WTC11 (cell line): Measurements from ENCODE around the gene SNRPF. TPM values are rescaled to one million over a fixed set of nuclear protein-coding genes. Genes with fewer than 3 reads are reported as not detected.

Source experiments
- ATAC-seq: fragments of 200-7000 bp; cut with Tn5 transposase; 2 replicates; pipeline ENCODE4 v1.10.0; 2021; ENCODE audit warnings: mild to moderate bottlenecking, moderate library complexity
- CTCF ChIA-PET: fragments of 300-600 bp; sonication (Branson Sonifier 250); formaldehyde crosslinking; loops from one replicate; lab custom pipeline; 2021; ENCODE audit warnings: antibody characterized with exemption; lab: Charles Lee
- POLR2A ChIA-PET: fragments of 350-600 bp; sonication (Branson Sonifier 250); formaldehyde crosslinking; loops from one replicate; lab custom pipeline; 2021; ENCODE audit warnings: antibody characterized with exemption; lab: Charles Lee
- DNase-seq: peaks from one replicate; pipeline ENCODE4 v3.0.0; 2021; ENCODE audit warnings: low spot score
- H3K27ac Mint-ChIP-seq: 2 replicates; pipeline ENCODE4 v1.8.0; 2021; ENCODE audit warnings: mixed read lengths
- H3K27me3 Mint-ChIP-seq: 2 replicates; pipeline ENCODE4 v1.8.0; 2021; ENCODE audit warnings: low read depth, mild to moderate bottlenecking, moderate library complexity, mixed read lengths
- H3K36me3 Mint-ChIP-seq: 2 replicates; pipeline ENCODE4 v1.8.0; 2021; ENCODE audit warnings: mixed read lengths
- H3K4me1 Mint-ChIP-seq: 2 replicates; pipeline ENCODE4 v1.8.0; 2022; ENCODE audit warnings: mixed read lengths
- H3K4me3 Mint-ChIP-seq: 2 replicates; pipeline ENCODE4 v1.8.0; 2021; ENCODE audit warnings: mild to moderate bottlenecking, moderate library complexity, mixed read lengths
- H3K9me3 Mint-ChIP-seq: 2 replicates; pipeline ENCODE4 v1.8.0; 2021; ENCODE audit warnings: mixed read lengths
- CDX4 ChIP-seq: fragments of 250-450 bp; sonication (Bioruptor Pico); IDR thresholded peaks from 2 replicates; pipeline ENCODE4 v1.9.0; 2021; ENCODE audit warnings: moderate library complexity, mild to moderate bottlenecking, inconsistent platforms, borderline replicate concordance
- CREB1 ChIP-seq: sonication (generic); formaldehyde crosslinking; IDR thresholded peaks from 2 replicates; pipeline ENCODE4 v1.8.0; 2023; ENCODE audit warnings: mild to moderate bottlenecking, missing genetic modification reagents
- CREM ChIP-seq: sonication (generic); formaldehyde crosslinking; IDR thresholded peaks from 2 replicates; pipeline ENCODE4 v1.8.1; 2022; ENCODE audit warnings: mild to moderate bottlenecking, missing genetic modification reagents, moderate library complexity
- E2F1 ChIP-seq: sonication (generic); formaldehyde crosslinking; IDR thresholded peaks from 2 replicates; pipeline ENCODE4 v1.8.0; 2022; ENCODE audit warnings: mild to moderate bottlenecking, missing genetic modification reagents
- ELF4 ChIP-seq: sonication (generic); formaldehyde crosslinking; IDR thresholded peaks from 2 replicates; pipeline ENCODE4 v1.8.1; 2022; ENCODE audit warnings: low read depth, mild to moderate bottlenecking, moderate library complexity, missing genetic modification reagents
- ERG ChIP-seq: fragments of 250-450 bp; sonication (Bioruptor Pico); IDR thresholded peaks from 2 replicates; pipeline ENCODE4 v1.8.0; 2021; ENCODE audit warnings: mild to moderate bottlenecking
- FOXJ3 ChIP-seq: sonication (generic); formaldehyde crosslinking; IDR thresholded peaks from 2 replicates; pipeline ENCODE4 v1.9.0; 2021; ENCODE audit warnings: missing genetic modification reagents, mild to moderate bottlenecking, borderline replicate concordance
- GABPB1 ChIP-seq: sonication (generic); formaldehyde crosslinking; IDR thresholded peaks from 2 replicates; pipeline ENCODE4 v1.8.1; 2023; ENCODE audit warnings: mild to moderate bottlenecking, missing genetic modification reagents
- JUN ChIP-seq: sonication (generic); formaldehyde crosslinking; IDR thresholded peaks from 2 replicates; pipeline ENCODE4 v1.8.0; 2023; ENCODE audit warnings: mild to moderate bottlenecking, missing genetic modification reagents
- MXD4 ChIP-seq: fragments of 250-450 bp; sonication (Bioruptor Pico); IDR thresholded peaks from 2 replicates; pipeline ENCODE4 v1.8.0; 2021; ENCODE audit warnings: mild to moderate bottlenecking, moderate library complexity, borderline replicate concordance
- MYBL2 ChIP-seq: sonication (generic); formaldehyde crosslinking; IDR thresholded peaks from 2 replicates; pipeline ENCODE4 v1.8.1; 2023; ENCODE audit warnings: mild to moderate bottlenecking, moderate library complexity, missing genetic modification reagents
- NFE2L1 ChIP-seq: sonication (generic); formaldehyde crosslinking; IDR thresholded peaks from 2 replicates; pipeline ENCODE4 v1.8.1; 2023; ENCODE audit warnings: missing genetic modification reagents
- NFYB ChIP-seq: sonication (generic); formaldehyde crosslinking; conservative IDR thresholded peaks from 2 replicates; pipeline ENCODE4 v1.8.0; 2022; ENCODE audit warnings: low read depth, missing genetic modification reagents
- NR1H2 ChIP-seq: sonication (generic); formaldehyde crosslinking; IDR thresholded peaks from 2 replicates; pipeline ENCODE4 v1.9.0; 2021; ENCODE audit warnings: mild to moderate bottlenecking, moderate library complexity, missing genetic modification reagents
- NR3C1 ChIP-seq: sonication (generic); formaldehyde crosslinking; conservative IDR thresholded peaks from 2 replicates; pipeline ENCODE4 v1.8.1; 2023; ENCODE audit warnings: low read depth, mild to moderate bottlenecking, missing genetic modification reagents
- PRDM15 ChIP-seq: sonication (generic); formaldehyde crosslinking; IDR thresholded peaks from 2 replicates; pipeline ENCODE4 v1.8.0; 2022; ENCODE audit warnings: missing genetic modification reagents
- PREB ChIP-seq: sonication (generic); formaldehyde crosslinking; IDR thresholded peaks from 2 replicates; pipeline ENCODE4 v1.8.1; 2022; ENCODE audit warnings: mild to moderate bottlenecking, missing genetic modification reagents, moderate library complexity, borderline replicate concordance
- RELA ChIP-seq: sonication (generic); formaldehyde crosslinking; IDR thresholded peaks from 2 replicates; pipeline ENCODE4 v1.8.1; 2022; ENCODE audit warnings: missing genetic modification reagents, mild to moderate bottlenecking, borderline replicate concordance
- RORB ChIP-seq: fragments of 250-450 bp; sonication (Bioruptor Pico); IDR thresholded peaks from 2 replicates; pipeline ENCODE4 v1.9.0; 2021; ENCODE audit warnings: mild to moderate bottlenecking
- SP1 ChIP-seq: sonication (generic); formaldehyde crosslinking; conservative IDR thresholded peaks from 2 replicates; pipeline ENCODE4 v1.8.1; 2022; ENCODE audit warnings: missing genetic modification reagents
- TEAD1 ChIP-seq: sonication (generic); formaldehyde crosslinking; IDR thresholded peaks from 2 replicates; pipeline ENCODE4 v1.8.0; 2022; ENCODE audit warnings: mild to moderate bottlenecking, missing genetic modification reagents
- USF1 ChIP-seq: sonication (generic); formaldehyde crosslinking; IDR thresholded peaks from 2 replicates; pipeline ENCODE4 v1.8.0; 2022; ENCODE audit warnings: mild to moderate bottlenecking, missing genetic modification reagents
- USF2 ChIP-seq: sonication (generic); formaldehyde crosslinking; IDR thresholded peaks from 2 replicates; pipeline ENCODE4 v1.8.1; 2023; ENCODE audit warnings: mild to moderate bottlenecking, missing genetic modification reagents, moderate library complexity
- ZBTB21 ChIP-seq: sonication (generic); formaldehyde crosslinking; IDR thresholded peaks from 2 replicates; pipeline ENCODE4 v1.8.1; 2023; ENCODE audit warnings: mild to moderate bottlenecking, missing genetic modification reagents, borderline replicate concordance
- ZNF138 ChIP-seq: sonication (generic); formaldehyde crosslinking; conservative IDR thresholded peaks from 2 replicates; pipeline ENCODE4 v1.8.1; 2022; ENCODE audit warnings: mild to moderate bottlenecking, moderate library complexity, missing genetic modification reagents
- ZNF232 ChIP-seq: sonication (generic); formaldehyde crosslinking; IDR thresholded peaks from 2 replicates; pipeline ENCODE4 v1.8.0; 2022; ENCODE audit warnings: mild to moderate bottlenecking, missing genetic modification reagents
- ZNF423 ChIP-seq: fragments of 250-450 bp; sonication (Bioruptor Pico); IDR thresholded peaks from 2 replicates; pipeline ENCODE4 v2.1.2; 2022; ENCODE audit warnings: mild to moderate bottlenecking, moderate library complexity
- ZNF671 ChIP-seq: fragments of 250-450 bp; sonication (Bioruptor Pico); IDR thresholded peaks from 2 replicates; pipeline ENCODE4 v1.8.0; 2021; ENCODE audit warnings: mild to moderate bottlenecking
- total RNA-seq: library from RNA; stranded (reverse); gene quantifications from 3 replicates; pipeline ENCODE4 v1.2.3, GENCODE V29; 2021

SNRPF gene
- total RNA-seq, 1 experiment from 2014 or later: 75.8 TPM

GRCh38 chr12:95862038-95862437 is 3.3 kb downstream of the SNRPF start:
- POLR2A ChIA-PET: no interaction called here
- no peak for DNase-seq
- Mint-ChIP-seq H3K36me3 (peaks cover 51% of the 10 kb centered on the region), H3K27me3 (no peaks in the 10 kb centered on the region), H3K4me1 (peaks cover 11% of the 10 kb centered on the region), H3K4me3 (no peak overlapping the region), H3K27ac (no peak overlapping the region), H3K9me3 (peaks cover 14% of the 10 kb centered on the region)
- CTCF ChIA-PET: no interaction called here
- TF ChIP-seq RELA (CRISPR knock-in tag): no peak
- TF ChIP-seq ZBTB21: no peak
- TF ChIP-seq ZNF138 (CRISPR knock-in tag): no peak
- TF ChIP-seq ZNF423 (CRISPR knock-in tag): no peak
- TF ChIP-seq TEAD1 (CRISPR knock-in tag): no peak
- no peak for TF ChIP-seq JUN
- TF ChIP-seq CREM: no peak
- TF ChIP-seq PREB (CRISPR knock-in tag): no peak
- TF ChIP-seq CREB1: no peak
- no peak for TF ChIP-seq MYBL2 (CRISPR knock-in tag)
- TF ChIP-seq PRDM15 (CRISPR knock-in tag): no peak
- no peak for TF ChIP-seq SP1 (CRISPR knock-in tag)
- TF ChIP-seq NR1H2: no peak
- TF ChIP-seq NFE2L1 (CRISPR knock-in tag): no peak
- TF ChIP-seq ERG (CRISPR knock-in tag): no peak
- TF ChIP-seq ELF4 (CRISPR knock-in tag): no peak
- no peak for TF ChIP-seq FOXJ3 (CRISPR knock-in tag)
- TF ChIP-seq USF2 (CRISPR knock-in tag): no peak
- no peak for TF ChIP-seq MXD4 (CRISPR knock-in tag)
- TF ChIP-seq, all 79 proteins: peak for 0
- no peak for ATAC-seq

GRCh38 chr12:95863337-95863736 is 4.6 kb downstream of the SNRPF start:
- ChIA-PET POLR2A (no interaction called here), CTCF (no interaction called here)
- peaks cover 58% of the 10 kb centered on the region for H3K36me3 Mint-ChIP-seq
- DNase-seq (no peak), ATAC-seq (no peak)
- H3K4me1 Mint-ChIP-seq: no peaks in the 10 kb centered on the region; the same call in none of the 2 replicates
- no peak overlapping the region for H3K27ac Mint-ChIP-seq
- H3K9me3 Mint-ChIP-seq: peaks cover 14% of the 10 kb centered on the region
- H3K27me3 Mint-ChIP-seq: no peaks in the 10 kb centered on the region
- H3K4me3 Mint-ChIP-seq: no peak overlapping the region
- TF ChIP-seq ZNF671 (CRISPR knock-in tag) (no peak), USF1 (CRISPR knock-in tag) (no peak), E2F1 (CRISPR knock-in tag) (no peak), CDX4 (CRISPR knock-in tag) (no peak), FOXJ3 (CRISPR knock-in tag) (no peak), ELF4 (CRISPR knock-in tag) (no peak), NR3C1 (CRISPR knock-in tag) (no peak), ZNF232 (CRISPR knock-in tag) (no peak), RORB (CRISPR knock-in tag) (no peak), GABPB1 (CRISPR knock-in tag) (no peak), NFYB (CRISPR knock-in tag) (no peak)
